PC-9 (cell line): Measurements from ENCODE around the gene C7. TPM values are rescaled to one million over a fixed set of nuclear protein-coding genes. Genes with fewer than 3 reads are reported as not detected.
"Not testable (repeated sequence)": the region's sequence is repeated elsewhere in the genome, so short reads cannot be mapped to it uniquely, and the experiment has no call there.

ENCODE experiments used
- BruUV-seq: library from RNA; stranded (reverse); fragments of 400-500 nt; replicated peaks from 2 replicates; lab custom pipeline; 2021; lab: Mats Ljungman, UMichigan
- CTCF ChIA-PET: fragments of 300-600 bp; sonication (Branson Sonifier 250); formaldehyde crosslinking; loops from one replicate; lab custom pipeline; 2022; ENCODE audit warnings: antibody characterized with exemption; lab: Charles Lee
- POLR2A ChIA-PET: fragments of 300-600 bp; sonication (Branson Sonifier 250); formaldehyde crosslinking; loops from one replicate; lab custom pipeline; 2022; ENCODE audit warnings: antibody characterized with exemption; ENCODE audit not compliant: unreplicated experiment; lab: Charles Lee
- DNase-seq, 2 experiments: peaks; one replicate each; pipeline versions ENCODE4 v3.0.0 to v3.0.0-alpha.2; 2015 to 2022; ENCODE audit warnings: mixed read lengths in 1 of 2
- H2AFZ ChIP-seq: fragments of 200-600 bp; sonication (generic); 2 replicates; pipeline ENCODE4 v1.8.1; 2017; ENCODE audit warnings: antibody characterized with exemption
- H3F3A ChIP-seq: fragments of 200-600 bp; sonication (generic); 2 replicates; pipeline ENCODE4 v1.8.1; 2017; ENCODE audit warnings: antibody characterized with exemption, mild to moderate bottlenecking, low read depth; ENCODE audit not compliant: insufficient read depth
- H3K27ac ChIP-seq: fragments of 200-600 bp; sonication (generic); 2 replicates; pipeline ENCODE4 v1.6.1; 2016; ENCODE audit warnings: mixed run types
- H3K27me3 ChIP-seq: fragments of 200-600 bp; sonication (generic); 2 replicates; pipeline ENCODE4 v1.6.1; 2016; ENCODE audit warnings: low read depth, mixed run types; ENCODE audit not compliant: insufficient read depth
- H3K36me3 ChIP-seq: fragments of 200-600 bp; sonication (generic); 2 replicates; pipeline ENCODE4 v1.6.1; 2016; ENCODE audit warnings: low read depth, mixed run types
- H3K4me1 ChIP-seq: fragments of 200-600 bp; sonication (generic); replicated peaks from 2 replicates; pipeline ENCODE4 v1.6.1; 2016; ENCODE audit warnings: mixed run types; ENCODE audit not compliant: insufficient read depth
- H3K4me2 ChIP-seq: fragments of 200-600 bp; sonication (generic); 2 replicates; pipeline ENCODE4 v1.6.1; 2017; ENCODE audit warnings: mixed run types
- H3K4me3 ChIP-seq: fragments of 200-600 bp; sonication (generic); 2 replicates; pipeline ENCODE4 v1.6.1; 2016; ENCODE audit warnings: mixed run types
- H3K79me2 ChIP-seq: fragments of 200-600 bp; sonication (generic); 2 replicates; pipeline ENCODE4 v1.6.1; 2017; ENCODE audit warnings: low read depth, mixed run types
- H3K9me2 ChIP-seq: fragments of 200-600 bp; sonication (generic); 2 replicates; pipeline ENCODE4 v1.8.1; 2017; ENCODE audit warnings: mild to moderate bottlenecking; ENCODE audit not compliant: insufficient read depth
- H3K9me3 ChIP-seq: fragments of 200-600 bp; sonication (generic); 2 replicates; pipeline ENCODE4 v1.8.1; 2016; ENCODE audit warnings: low read depth; ENCODE audit not compliant: insufficient read depth
- H4K20me1 ChIP-seq: fragments of 200-600 bp; sonication (generic); 2 replicates; pipeline ENCODE4 v1.8.1; 2017; ENCODE audit not compliant: insufficient read depth
- EZH2 ChIP-seq: fragments of 200-600 bp; sonication (generic); IDR thresholded peaks from 2 replicates; pipeline ENCODE4 v1.8.0; 2017; ENCODE audit warnings: antibody characterized with exemption, low read depth
- intact Hi-C: fragments of 100-400 bp; cut with micrococcal nuclease; formaldehyde crosslinking; loops from one replicate; pipeline ENCODE4 v1.10.0; 2022; ENCODE audit not compliant: unreplicated experiment
- total RNA-seq: library from RNA; stranded (reverse); gene quantifications from 2 replicates; pipeline ENCODE4 v1.2.3, GENCODE V29; 2021
- TF ChIP-seq, protein P1 (sequence below): fragments of 200-600 bp; sonication (generic); conservative IDR thresholded peaks from 2 replicates; pipeline ENCODE4 v1.6.1; 2017; ENCODE audit warnings: mixed run types, antibody characterized with exemption, mild to moderate bottlenecking, moderate library complexity

Gene C7
- total RNA-seq, 1 experiment from 2014 or later: not detected

DNA sequence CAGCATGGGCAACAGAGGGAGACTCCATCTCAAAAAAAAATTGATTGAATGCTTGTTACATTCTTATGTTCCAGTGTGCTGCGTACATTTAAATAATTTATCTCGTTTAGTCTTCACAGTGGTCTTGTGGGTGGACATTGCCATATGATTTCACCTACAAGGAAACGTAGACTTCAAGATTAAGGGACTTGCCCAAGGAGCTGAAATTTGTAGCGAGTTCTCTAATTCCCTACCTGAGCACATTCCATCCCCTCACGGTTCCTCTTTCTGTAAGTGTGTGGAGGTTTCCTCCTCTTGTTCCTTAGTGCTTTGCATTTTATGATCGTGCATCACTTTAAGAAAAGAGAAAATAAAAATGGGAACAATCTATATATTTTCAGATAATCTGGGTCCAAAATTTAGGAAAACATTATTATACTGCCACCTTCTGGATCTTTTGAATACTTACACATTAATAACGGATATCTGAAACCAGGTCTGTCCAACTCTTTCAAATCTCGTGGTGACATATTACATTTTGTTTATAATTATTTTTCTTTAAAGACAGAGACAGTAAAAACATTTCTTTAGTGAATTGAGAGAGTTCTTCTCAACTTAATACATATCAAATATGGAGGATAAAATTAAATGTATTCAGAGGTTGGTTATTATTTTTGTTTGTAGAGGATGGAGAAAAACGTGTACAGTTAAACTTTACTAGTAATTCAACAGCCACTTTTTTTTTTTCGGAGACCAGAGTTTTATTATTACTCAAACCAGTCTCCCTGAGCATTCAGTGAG, 29.9 kb upstream of the C7 start:
- Histone ChIP-seq H3F3A (no peaks in the 10 kb centered on the region; the same call in 1 of the 2 replicates), H3K4me3 (no peak overlapping the region), H3K27ac (no peak overlapping the region), H3K27me3 (no peaks in the 10 kb centered on the region), H2AFZ (no peak overlapping the region), H3K79me2 (no peaks in the 10 kb centered on the region), H3K4me2 (peak overlapping the region; percentile 6; the same call in 1 of the 2 replicates), H3K36me3 (no peaks in the 10 kb centered on the region), H3K9me3 (peaks cover 29% of the 10 kb centered on the region), H3K9me2 (no peaks in the 10 kb centered on the region), H4K20me1 (no peaks in the 10 kb centered on the region), H3K4me1 (no peaks in the 10 kb centered on the region)
- no TSS peak for BruUV-seq
- POLR2A ChIA-PET: no interaction called here
- no peak for TF ChIP-seq EZH2
- TF ChIP-seq, protein P1, sequence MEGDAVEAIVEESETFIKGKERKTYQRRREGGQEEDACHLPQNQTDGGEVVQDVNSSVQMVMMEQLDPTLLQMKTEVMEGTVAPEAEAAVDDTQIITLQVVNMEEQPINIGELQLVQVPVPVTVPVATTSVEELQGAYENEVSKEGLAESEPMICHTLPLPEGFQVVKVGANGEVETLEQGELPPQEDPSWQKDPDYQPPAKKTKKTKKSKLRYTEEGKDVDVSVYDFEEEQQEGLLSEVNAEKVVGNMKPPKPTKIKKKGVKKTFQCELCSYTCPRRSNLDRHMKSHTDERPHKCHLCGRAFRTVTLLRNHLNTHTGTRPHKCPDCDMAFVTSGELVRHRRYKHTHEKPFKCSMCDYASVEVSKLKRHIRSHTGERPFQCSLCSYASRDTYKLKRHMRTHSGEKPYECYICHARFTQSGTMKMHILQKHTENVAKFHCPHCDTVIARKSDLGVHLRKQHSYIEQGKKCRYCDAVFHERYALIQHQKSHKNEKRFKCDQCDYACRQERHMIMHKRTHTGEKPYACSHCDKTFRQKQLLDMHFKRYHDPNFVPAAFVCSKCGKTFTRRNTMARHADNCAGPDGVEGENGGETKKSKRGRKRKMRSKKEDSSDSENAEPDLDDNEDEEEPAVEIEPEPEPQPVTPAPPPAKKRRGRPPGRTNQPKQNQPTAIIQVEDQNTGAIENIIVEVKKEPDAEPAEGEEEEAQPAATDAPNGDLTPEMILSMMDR: peak; percentile 90
- CTCF ChIA-PET: interaction anchor here (1.0 kb wide), 1 partner anchor 50 kb away, joined by 4 read pairs; no protein-coding TSS in a partner anchor
- DNase-seq: peak; percentile 6 to 47
- intact Hi-C loops: loop anchor here (1.0 to 10.0 kb wide), 6 partner anchors 124 to 1165 kb away; partner anchors contain the start of gene TTC33

DNA sequence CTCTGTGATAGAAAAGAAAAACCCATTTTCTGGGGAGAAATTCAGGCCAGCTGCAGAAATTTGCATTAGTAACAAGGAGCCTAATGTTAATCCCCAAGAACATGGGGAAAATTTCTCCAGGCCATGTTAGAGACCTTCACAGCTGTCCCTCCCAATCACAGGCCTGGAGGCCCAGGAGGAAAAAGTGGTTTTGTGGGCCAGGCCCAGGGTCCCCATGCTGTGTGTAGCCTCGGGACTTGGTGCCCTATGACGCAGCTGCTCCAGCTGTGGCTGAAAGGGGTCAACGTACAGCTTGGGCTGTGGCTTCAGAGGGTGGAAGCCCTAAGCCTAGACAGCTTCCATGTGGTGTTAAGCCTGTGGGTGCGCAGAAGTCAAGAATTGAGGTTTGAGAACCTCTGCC, 27.0 kb upstream of the C7 start:
- Histone ChIP-seq H4K20me1 (no peaks in the 10 kb centered on the region), H3K9me2 (no peaks in the 10 kb centered on the region), H3K36me3 (no peaks in the 10 kb centered on the region), H3K79me2 (no peaks in the 10 kb centered on the region), H3K4me3 (no peak overlapping the region), H3K9me3 (peaks cover 15% of the 10 kb centered on the region), H2AFZ (no peak overlapping the region), H3K27ac (no peak overlapping the region), H3K4me2 (no peak overlapping the region), H3F3A (no peaks in the 10 kb centered on the region; the same call in 1 of the 2 replicates), H3K4me1 (no peaks in the 10 kb centered on the region), H3K27me3 (no peaks in the 10 kb centered on the region)
- ChIA-PET POLR2A (no interaction called here), CTCF (no interaction called here)
- no peak for TF ChIP-seq EZH2
- TF ChIP-seq, protein P1: no peak
- no TSS peak for BruUV-seq
- intact Hi-C loops: no loop called here
- peak in 1 of 2 experiments; percentile 19 for DNase-seq

DNA sequence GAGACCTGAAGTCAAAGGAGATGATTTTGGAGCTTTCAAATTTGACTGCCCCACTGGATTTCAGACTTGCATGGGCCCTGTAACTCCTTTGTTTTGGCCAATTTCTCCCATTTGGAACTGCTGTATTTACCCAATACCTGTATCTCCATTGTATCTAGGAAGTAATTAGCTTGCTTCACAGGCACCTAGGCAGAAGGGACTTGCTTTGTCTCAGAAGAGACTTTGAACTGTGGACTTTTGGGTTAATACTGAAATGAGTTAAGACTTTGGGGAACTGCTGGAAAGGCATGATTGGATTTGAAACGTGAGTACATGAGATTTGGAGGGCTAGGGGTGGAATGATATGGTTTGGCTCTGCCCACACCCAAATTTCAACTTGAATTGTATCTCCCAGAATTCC, 26.2 kb upstream of the C7 start:
- H3K27me3 ChIP-seq, intact Hi-C loops, H3K36me3 ChIP-seq, POLR2A ChIA-PET, H3K4me2 ChIP-seq, H4K20me1 ChIP-seq, H3K4me1 ChIP-seq, H3K27ac ChIP-seq, H3K9me3 ChIP-seq, BruUV-seq, DNase-seq, H2AFZ ChIP-seq, H3K79me2 ChIP-seq, H3F3A ChIP-seq, H3K4me3 ChIP-seq, H3K9me2 ChIP-seq, CTCF ChIA-PET: not testable (repeated sequence)

DNA sequence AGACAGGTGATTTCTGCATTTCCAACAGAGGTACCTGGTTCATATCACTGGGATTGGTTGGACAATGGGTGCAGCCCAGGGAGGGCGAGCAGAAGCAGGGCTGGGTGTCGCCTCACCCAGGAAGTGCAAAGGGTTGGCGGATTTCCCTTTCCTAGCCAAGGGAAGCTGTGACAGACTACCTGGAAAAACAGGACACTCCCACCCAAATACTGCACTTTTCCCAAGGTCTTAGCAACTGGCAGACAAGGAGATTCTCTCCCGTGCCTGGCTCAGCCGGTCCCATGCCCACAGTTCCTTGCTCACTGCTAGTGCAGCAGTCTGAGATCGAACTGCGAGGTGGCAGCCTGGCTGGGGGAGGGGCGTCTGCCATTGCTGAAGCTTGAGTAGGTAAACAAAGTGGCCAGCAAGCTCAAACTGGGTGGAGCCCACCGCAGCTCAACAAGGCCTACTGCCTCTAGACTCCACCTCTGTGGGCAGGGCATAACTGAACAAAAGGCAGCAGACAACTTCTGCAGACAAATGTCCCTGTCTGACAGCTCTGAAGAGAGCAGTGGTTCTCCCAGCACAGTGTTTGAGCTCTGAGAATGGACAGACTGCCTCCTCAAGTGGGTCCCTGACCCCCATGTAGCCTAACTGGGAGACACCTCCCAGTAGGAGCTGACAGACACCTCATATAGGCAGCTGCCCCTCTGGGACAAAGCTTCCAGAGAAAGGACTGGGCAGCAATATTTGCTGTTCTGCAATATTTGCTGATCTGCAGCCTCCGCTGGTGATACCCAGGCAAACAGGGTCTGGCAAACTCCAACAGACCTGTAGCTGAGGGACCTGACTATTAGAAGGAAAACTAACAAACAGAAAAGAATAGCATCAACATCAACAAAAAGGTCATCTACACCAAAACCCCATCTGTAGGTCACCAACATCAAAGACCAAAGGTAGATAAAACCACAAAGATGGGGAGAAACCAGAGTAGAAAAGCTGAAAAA, 13.6 kb upstream of the C7 start:
- H3K27ac ChIP-seq, BruUV-seq, H3F3A ChIP-seq, intact Hi-C loops, H3K9me3 ChIP-seq, H2AFZ ChIP-seq, H3K4me3 ChIP-seq, H3K4me1 ChIP-seq, H3K79me2 ChIP-seq, H3K27me3 ChIP-seq, H3K36me3 ChIP-seq, H3K9me2 ChIP-seq, H3K4me2 ChIP-seq, POLR2A ChIA-PET, H4K20me1 ChIP-seq: not testable (repeated sequence)
- DNase-seq: peak in 1 of 2 experiments; percentile 64
- CTCF ChIA-PET: interaction anchor here (0.6 kb wide), 3 partner anchors 49 to 746 kb away, joined by 3 to 12 read pairs (median 5); no protein-coding TSS in a partner anchor
